CD4-positive, alpha-beta T cell treated with Interferon gamma for 1 hour (primary cell): Measurements from ENCODE around the gene ADRA2B.

Source experiments
- DNase-seq: peaks from one replicate; pipeline ENCODE4 v3.0.0-alpha.2; 2020

The ADRA2B gene

GRCh38 chr2:96136129-96136720 lies 19.9 kb upstream of the ADRA2B start:
- DNase-seq, result peak; percentile 0

GRCh38 chr2:96135621-96136020 lies 19.2 kb upstream of the ADRA2B start:
- no peak for DNase-seq

GRCh38 chr2:96135171-96135570 lies 18.8 kb upstream of the ADRA2B start:
- DNase-seq, result peak; percentile 0

GRCh38 chr2:96134421-96134820 lies 18.1 kb upstream of the ADRA2B start:
- DNase-seq, result no peak

DNA sequence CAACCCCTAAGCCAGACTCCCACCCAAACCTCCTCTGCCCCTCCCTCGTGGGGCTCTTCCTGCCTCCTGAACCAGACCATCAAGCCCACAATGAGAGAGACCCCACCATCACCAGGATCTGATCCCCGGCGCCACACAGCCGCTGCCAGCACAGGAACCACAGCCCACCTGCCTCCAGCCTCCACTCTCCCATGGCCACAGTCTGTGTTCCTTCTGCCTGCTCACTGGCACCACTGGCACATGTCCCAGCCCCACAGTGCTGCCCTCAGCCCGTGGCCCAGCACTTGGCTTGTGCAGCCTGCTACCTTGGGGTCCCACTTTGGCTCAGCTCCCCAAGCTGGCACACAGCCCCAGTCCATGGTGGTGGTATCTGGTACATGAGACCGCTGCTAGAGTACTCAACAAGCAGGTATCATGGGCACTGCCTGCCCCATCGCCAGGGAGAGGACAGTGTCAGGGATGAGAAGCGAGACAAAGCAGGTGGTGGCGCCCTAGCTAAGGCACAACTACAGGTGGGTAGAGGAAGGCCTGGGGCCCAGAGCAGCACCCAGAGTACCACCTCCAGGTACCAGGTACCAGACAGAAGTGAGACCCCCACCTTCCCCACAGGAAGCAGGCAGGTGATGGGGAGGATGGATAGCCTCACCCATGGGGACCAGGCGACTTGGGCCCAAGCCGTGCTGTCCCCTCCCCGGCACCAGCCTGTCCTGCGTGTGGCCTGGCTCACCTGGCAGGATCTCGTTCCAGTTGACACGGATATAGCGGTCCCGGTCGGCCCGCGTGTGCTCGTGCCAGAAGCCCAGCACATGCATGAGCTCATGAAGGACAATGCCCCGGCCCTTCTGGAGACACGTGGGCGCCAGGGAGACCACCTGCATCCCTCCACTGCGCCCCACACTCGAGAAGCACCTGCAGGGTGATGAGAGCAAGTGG lies 15.7 kb upstream of the ADRA2B start:
- no peak for DNase-seq

DNA sequence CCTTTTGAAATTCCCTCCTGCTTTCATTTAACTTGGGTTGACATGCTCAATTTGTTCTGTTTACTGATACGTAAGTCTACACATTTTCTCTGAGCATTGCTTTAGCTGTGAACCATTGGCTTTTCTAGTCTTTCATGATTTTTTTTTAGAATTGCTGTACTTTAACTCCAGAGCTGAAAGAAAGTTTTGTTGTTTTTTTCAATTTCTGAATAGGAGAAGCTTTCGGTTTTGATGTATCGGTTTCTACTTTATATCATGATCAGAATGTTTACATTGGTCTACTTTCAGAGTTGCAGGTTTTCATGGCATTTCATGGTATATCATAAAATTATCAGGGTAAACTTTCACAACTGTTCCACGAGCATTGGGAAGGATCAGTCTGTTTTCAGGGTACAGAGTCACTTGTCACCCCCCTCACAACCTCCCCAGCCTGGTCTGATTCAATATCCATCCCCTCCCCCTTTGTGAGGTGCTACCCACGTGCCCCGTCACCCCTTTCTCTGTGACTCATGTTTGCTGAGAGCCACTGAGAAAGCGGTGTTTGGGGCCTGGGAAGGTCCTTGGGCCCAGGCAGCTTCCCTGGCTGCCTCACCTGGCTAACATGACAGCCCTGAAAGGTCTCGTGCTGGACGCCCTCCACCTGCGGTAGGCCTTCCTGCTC lies 14.9 kb upstream of the ADRA2B start:
- DNase-seq, result no peak

GRCh38 chr2:96130483-96130882 lies 14.1 kb upstream of the ADRA2B start:
- DNase-seq, result no peak

DNA sequence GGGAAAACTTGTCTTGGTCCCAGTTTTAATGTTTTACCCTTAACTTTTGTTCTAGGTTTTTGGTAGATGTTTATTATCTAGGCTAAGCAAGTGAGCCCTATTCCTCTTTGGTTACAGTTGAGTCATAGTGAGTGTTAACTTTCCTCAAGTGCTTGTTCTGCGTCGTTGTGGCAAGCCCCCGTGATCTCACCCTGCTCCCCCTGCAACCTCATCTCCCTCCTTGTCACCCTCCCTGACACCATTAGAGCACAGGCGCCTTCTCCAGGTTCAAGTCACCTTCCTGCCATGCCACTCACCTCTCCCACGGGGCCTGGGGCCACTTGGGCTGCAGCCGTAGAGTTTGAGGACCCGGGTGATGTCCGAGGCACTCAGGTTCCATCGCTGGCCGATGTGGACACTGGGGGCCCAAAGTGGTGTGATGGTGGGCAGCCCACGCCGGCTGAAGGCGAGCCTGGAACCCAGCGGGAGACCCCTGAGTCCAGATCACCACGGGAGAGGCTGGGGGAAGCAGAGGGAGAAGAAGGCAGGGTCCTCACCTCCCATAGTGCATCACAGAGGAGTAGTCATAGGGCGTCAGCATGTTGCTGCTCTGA lies 13.3 kb upstream of the ADRA2B start:
- DNase-seq, result no peak

DNA sequence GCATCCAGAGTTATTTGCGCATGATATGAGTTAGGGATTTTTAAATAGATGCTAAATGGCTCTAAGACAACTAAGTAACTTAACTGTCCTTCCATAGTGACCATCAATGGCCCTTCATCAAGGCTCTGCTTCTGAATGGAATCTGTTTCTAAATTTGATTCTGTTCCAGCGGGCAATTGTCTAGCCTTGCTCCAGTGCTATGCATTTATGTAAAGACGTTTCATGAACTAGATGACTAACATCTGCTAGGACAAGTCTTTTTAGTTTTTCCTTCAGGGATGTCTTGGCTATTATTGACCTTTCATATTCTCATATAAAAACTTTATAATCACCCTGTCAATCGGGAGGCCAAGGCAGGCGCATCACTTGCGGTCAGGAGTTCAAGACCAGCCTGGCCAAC lies 12.1 kb upstream of the ADRA2B start:
- DNase-seq, result no peak

GRCh38 chr2:96124406-96125265 lies 8.3 kb upstream of the ADRA2B start:
- DNase-seq, result no peak

- DNase-seq, result no peak
These were observed 7.6 kb upstream of the ADRA2B start for GRCh38 chr2:96123936-96124335.

DNA sequence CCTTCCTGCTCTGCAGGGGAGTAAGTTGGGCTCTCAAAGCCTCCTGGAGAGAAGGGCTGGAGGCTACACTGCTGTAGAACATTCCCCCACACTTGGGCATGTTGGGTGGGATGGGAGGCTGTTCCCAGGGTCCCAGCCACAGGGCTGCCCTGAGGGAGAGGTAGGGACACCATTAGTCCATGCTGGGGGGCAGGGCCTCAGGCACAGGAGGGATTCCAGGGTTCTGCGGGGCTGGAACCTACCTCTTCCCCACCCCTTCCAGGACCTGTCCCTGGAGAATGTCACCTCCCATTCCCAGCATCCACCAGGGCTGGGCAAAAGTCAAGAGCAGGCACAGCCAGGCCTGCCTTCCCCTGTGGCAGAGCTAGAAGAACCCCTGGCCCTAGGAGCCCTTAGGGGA lies 6.9 kb upstream of the ADRA2B start:
- no peak for DNase-seq

DNA sequence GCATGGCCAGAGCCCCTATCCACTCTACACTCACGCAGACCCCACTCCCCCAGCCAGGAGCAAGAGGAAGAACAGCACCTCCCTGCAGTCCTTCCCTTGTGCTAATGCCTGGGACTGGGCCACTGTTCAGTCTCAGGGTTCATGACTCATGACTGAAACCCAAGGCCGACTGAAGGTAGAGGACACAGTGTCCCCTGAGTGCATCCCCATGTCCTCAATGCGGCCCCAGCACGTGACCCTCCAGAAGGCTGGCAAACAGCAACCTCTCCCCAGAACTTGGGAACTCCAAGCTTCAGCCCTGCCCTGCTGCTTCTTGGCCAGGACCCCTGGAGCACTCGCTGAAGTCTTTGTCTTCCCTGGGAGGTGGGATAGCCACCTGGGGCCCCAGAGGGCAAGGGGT lies 6.0 kb upstream of the ADRA2B start:
- no peak for DNase-seq

DNA sequence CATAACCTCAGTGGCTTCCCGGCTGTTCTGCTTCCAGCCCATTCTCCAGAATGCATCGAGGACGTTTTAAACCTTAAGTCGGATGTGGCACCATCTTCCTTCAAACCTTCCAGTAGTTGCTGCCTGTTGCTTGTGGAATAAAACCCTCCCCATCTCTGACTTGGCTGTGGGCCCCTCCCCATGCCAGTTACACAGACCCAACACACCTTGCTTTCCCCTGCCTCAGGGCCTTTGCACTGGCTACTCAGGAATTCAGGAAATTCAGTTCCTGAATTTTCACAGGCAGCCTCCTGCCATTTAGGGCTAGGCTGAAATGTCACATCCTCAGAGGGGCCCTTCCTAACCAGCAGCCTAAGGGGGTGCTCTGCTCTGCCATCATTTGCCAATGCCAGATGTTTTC lies 5.0 kb upstream of the ADRA2B start:
- no peak for DNase-seq

GRCh38 chr2:96120991-96121390 lies 4.6 kb upstream of the ADRA2B start:
- DNase-seq, result peak; percentile 0

DNA sequence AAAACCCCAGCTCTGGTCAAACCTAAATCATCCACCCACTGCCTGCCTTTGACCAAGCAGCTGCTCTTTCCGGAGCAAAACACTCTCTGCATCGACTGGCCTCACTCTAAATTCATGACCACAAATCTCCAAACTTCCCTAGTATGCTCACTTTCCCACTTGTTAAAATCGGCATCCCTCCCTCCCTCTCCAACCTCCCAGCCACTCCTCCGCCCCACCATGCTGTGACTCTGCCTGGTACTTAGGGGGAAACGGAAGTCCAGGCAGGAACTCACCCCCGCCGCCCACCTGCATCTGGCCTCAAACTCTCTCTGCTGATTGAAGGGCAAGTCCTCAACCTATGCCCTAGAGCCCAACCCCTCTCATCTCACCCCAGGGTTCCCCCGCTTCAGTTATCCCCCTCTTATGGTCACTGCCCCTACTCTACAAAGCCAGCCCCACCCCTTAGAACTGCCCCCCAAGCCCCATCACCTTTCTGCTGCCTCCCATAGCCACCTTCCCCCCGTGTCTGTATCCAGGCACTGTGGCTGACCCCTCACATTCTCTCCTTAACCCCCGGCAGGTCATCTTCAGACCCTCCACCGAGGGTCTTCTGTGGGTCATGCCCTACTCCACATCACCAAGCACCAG lies 3.8 kb upstream of the ADRA2B start:
- peak; percentile 2 for DNase-seq

DNA sequence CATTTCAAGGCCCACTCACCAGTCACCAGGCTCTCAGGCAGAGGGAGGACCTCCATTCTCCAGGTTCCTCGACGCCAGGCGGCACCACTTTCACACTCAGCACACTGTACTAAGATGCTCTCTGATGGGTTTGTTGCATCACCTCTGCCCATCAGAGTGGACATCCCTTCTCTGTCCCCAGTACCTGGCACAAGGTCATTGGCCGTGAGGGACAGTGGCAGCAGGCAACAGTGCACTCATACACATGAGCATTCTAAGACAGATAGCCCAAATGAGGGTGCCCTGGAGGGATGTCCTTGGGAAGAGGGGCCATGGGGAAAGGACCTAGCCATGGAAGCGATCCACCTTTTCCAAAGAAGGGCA lies 3.0 kb upstream of the ADRA2B start:
- DNase-seq, result peak; percentile 0

- peak; percentile 0 for DNase-seq
These were observed 2.5 kb upstream of the ADRA2B start for GRCh38 chr2:96118698-96119388.

DNA sequence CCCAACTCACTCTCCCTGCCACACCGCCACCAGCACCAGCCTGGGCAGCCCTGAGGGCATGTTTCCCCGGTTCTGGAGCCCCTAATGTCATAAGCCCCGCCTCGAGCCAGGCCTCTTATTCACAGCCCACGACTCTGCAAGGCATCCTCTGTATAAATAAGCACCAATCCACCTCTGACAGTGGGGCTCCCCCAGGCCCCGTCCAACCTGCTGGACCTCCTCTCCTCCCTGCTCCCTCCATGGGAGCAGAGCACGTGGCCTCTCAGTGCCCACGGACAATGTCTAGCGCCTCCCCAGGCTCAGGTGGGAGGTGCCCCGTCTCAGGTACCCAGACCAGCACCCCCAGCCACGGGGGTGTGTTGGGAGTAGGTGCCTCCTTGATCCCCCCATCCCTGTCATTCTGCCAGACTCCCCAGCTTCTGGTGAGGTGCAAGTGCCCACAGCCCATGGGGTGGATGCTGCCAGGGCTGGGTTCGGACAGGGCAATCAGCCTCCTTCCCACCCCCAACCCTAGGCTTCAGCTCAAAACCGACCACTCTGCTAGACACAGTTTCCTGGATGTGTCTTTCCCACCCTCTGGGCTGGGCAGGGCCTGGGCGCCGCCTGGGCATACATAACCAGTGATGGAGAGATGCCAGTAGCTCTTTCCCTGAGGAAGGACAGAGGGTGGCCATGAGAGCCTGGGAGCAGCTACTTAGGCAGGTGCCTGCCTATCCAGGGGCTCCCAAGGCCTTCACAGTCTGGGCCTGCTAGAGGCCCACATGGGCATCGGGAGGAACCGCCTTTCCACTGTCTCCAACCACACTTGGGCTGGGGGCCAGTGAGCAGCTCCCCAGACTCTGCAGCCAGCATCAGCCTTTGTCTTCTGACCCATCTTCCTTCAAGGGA lies 1.6 kb upstream of the ADRA2B start:
- peak; percentile 2 for DNase-seq

GRCh38 chr2:96116879-96117533 lies 635 bp upstream of the ADRA2B start:
- DNase-seq, result peak; percentile 54
